ENCODE data around the gene ARHGAP10.

DNA sequence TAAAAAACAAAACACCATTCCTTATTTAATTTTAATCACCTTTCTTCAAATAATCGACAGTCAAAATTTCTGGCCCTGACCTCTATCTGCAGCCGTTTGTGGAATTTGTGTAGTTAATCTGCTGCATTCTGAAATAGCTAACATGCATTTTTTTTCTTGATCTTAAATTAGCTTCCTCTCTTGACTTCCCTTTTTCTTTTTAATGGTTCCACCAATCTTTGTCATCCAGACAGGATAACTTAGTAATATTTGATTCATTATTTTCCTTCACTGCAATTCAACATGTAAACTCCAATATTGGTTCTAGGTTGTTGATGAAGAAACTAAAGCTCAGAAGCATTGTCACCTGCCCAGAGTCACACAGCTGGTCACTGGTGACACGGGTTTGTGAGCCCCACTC lies 77.3 kb downstream of the ARHGAP10 start:
- TF ChIP-seq, protein P1, sequence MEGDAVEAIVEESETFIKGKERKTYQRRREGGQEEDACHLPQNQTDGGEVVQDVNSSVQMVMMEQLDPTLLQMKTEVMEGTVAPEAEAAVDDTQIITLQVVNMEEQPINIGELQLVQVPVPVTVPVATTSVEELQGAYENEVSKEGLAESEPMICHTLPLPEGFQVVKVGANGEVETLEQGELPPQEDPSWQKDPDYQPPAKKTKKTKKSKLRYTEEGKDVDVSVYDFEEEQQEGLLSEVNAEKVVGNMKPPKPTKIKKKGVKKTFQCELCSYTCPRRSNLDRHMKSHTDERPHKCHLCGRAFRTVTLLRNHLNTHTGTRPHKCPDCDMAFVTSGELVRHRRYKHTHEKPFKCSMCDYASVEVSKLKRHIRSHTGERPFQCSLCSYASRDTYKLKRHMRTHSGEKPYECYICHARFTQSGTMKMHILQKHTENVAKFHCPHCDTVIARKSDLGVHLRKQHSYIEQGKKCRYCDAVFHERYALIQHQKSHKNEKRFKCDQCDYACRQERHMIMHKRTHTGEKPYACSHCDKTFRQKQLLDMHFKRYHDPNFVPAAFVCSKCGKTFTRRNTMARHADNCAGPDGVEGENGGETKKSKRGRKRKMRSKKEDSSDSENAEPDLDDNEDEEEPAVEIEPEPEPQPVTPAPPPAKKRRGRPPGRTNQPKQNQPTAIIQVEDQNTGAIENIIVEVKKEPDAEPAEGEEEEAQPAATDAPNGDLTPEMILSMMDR (IDR thresholded peaks at IDR 0.05): no peak
- TF ChIP-seq POLR2A (IDR thresholded peaks at IDR 0.05): no peak

Data from Peyer's patch (tissue), 4 donors.